ENCODE measurements around the gene FOSL2. TPM values are rescaled to one million over a fixed set of nuclear protein-coding genes. Genes with fewer than 3 reads are reported as not detected.

The FOSL2 gene
- total RNA-seq, 1 experiment from 2014 or later, result 34.2 TPM

DNA sequence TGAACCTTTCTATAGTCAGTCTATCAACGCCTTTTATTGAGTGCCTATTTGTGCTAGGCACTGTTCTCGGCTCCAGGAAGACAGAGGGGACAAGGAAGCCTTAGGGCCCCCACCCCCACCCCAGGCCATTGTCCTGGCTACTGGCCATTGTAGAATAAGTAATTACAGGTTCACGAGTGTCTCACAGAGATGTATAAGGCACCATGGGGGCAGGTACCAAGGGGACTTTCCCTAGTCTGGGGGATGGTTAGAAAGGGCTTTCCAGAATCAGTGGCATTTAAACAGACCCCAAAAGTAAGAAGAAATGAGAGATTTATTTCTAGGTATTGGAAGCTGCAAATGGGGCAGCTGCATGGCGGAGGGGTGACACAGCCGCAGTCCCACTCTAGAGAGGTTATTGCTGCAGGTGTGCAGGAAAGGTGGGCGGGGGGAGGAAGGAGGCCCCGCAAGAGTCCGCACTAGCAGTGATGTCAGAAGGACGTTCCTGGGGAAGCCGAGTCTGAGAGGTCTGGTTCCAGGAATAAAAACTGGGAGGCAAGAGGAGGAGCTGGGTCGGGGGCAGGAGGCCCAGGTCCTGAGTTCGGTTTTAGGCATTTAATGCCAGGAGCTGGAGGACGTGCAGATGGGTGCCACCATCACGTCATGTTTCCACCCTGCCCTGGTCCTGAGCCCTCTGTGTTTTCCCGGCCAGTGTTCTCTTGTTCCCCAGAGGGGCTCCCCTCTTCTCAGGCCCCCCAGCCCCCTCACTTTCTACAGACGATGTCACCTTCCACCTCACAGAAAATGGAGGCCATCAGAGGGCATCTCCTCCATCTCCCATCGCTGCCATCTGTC, 30.5 kb downstream of the FOSL2 start:
- H3K9me3 ChIP-seq (ENCODE audit: low read length), result no peaks in the 10 kb centered on the region
- intact Hi-C loops (cut with micrococcal nuclease), result no loop called here
- no peaks in the 10 kb centered on the region for H3K27me3 ChIP-seq (ENCODE audit: low read length)
- H3K4me1 ChIP-seq (ENCODE audit: insufficient read depth, low read length), result no peaks in the 10 kb centered on the region
- CTCF ChIA-PET, result interaction anchor here (0.7 kb wide), 1 partner anchor 849 kb away, joined by 4 read pairs; no protein-coding TSS in a partner anchor
- ATAC-seq, result no peak
- H3K27ac ChIP-seq (ENCODE audit: low read length), result no peak overlapping the region
- no peaks in the 10 kb centered on the region for H3K36me3 ChIP-seq (ENCODE audit: low read depth, low read length)
- DNase-seq, result no peak
- H3F3A ChIP-seq (ENCODE audit: low read length, unreplicated experiment), result no peaks in the 10 kb centered on the region
- H3K9ac ChIP-seq (ENCODE audit: low read length), result no peak overlapping the region
- no peak for TF ChIP-seq EZH2phosphoT487 (IDR thresholded peaks at IDR 0.05; ENCODE audit: borderline replicate concordance, low read length)
- TF ChIP-seq, protein P1, sequence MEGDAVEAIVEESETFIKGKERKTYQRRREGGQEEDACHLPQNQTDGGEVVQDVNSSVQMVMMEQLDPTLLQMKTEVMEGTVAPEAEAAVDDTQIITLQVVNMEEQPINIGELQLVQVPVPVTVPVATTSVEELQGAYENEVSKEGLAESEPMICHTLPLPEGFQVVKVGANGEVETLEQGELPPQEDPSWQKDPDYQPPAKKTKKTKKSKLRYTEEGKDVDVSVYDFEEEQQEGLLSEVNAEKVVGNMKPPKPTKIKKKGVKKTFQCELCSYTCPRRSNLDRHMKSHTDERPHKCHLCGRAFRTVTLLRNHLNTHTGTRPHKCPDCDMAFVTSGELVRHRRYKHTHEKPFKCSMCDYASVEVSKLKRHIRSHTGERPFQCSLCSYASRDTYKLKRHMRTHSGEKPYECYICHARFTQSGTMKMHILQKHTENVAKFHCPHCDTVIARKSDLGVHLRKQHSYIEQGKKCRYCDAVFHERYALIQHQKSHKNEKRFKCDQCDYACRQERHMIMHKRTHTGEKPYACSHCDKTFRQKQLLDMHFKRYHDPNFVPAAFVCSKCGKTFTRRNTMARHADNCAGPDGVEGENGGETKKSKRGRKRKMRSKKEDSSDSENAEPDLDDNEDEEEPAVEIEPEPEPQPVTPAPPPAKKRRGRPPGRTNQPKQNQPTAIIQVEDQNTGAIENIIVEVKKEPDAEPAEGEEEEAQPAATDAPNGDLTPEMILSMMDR (conservative IDR thresholded peaks at IDR 0.05; ENCODE audit: low read depth, low read length), result no peak
- no peak for TF ChIP-seq EZH2 (IDR thresholded peaks at IDR 0.05; ENCODE audit: low read length, unreplicated experiment)
- no peak overlapping the region for H3K4me3 ChIP-seq (ENCODE audit: low read length)
- no peaks in the 10 kb centered on the region for H3K9me2 ChIP-seq (replicated peaks; ENCODE audit: low read length)
- no TSS peak for BruUV-seq (replicated peaks)
- no peak overlapping the region for H2AFZ ChIP-seq (ENCODE audit: low read length)
- no peaks in the 10 kb centered on the region for H4K20me1 ChIP-seq (ENCODE audit: low read length)
- H3K4me2 ChIP-seq (ENCODE audit: low read length), result no peak overlapping the region
- POLR2A ChIA-PET (ENCODE audit: unreplicated experiment), result interaction anchor here (0.5 kb wide), 1 partner anchor 26 kb away, joined by 8 read pairs; no protein-coding TSS in a partner anchor
- no peaks in the 10 kb centered on the region for H3K79me2 ChIP-seq (ENCODE audit: low read length)

GRCh38 chr2:28423856-28424605, 31.4 kb downstream of the FOSL2 start:
- CTCF ChIA-PET, result interaction anchor here (0.7 kb wide), 1 partner anchor 848 kb away, joined by 4 read pairs; no protein-coding TSS in a partner anchor
- intact Hi-C loops (cut with micrococcal nuclease), result no loop called here
- no peak overlapping the region for H3K4me2 ChIP-seq (ENCODE audit: low read length)
- H3K9ac ChIP-seq (ENCODE audit: low read length), result no peak overlapping the region
- H3K27me3 ChIP-seq (ENCODE audit: low read length), result no peaks in the 10 kb centered on the region
- no peak overlapping the region for H3K27ac ChIP-seq (ENCODE audit: low read length)
- no peaks in the 10 kb centered on the region for H3K4me1 ChIP-seq (ENCODE audit: insufficient read depth, low read length)
- H3K36me3 ChIP-seq (ENCODE audit: low read depth, low read length), result no peaks in the 10 kb centered on the region
- no TSS peak for BruUV-seq (replicated peaks)
- no peak overlapping the region for H2AFZ ChIP-seq (ENCODE audit: low read length)
- peak; percentile 61 for ATAC-seq
- POLR2A ChIA-PET (ENCODE audit: unreplicated experiment), result interaction anchor here (0.5 kb wide), 1 partner anchor 27 kb away, joined by 8 read pairs; no protein-coding TSS in a partner anchor
- no peak for DNase-seq
- TF ChIP-seq EZH2 (IDR thresholded peaks at IDR 0.05; ENCODE audit: low read length, unreplicated experiment) (no peak), EZH2phosphoT487 (IDR thresholded peaks at IDR 0.05; ENCODE audit: borderline replicate concordance, low read length) (no peak)
- TF ChIP-seq, protein P1 (conservative IDR thresholded peaks at IDR 0.05; ENCODE audit: low read depth, low read length), result no peak
- no peaks in the 10 kb centered on the region for H3F3A ChIP-seq (ENCODE audit: low read length, unreplicated experiment)
- H3K9me3 ChIP-seq (ENCODE audit: low read length), result no peaks in the 10 kb centered on the region
- no peaks in the 10 kb centered on the region for H3K79me2 ChIP-seq (ENCODE audit: low read length)
- no peaks in the 10 kb centered on the region for H4K20me1 ChIP-seq (ENCODE audit: low read length)
- no peaks in the 10 kb centered on the region for H3K9me2 ChIP-seq (replicated peaks; ENCODE audit: low read length)
- H3K4me3 ChIP-seq (ENCODE audit: low read length), result no peak overlapping the region

Measured in PC-3 (cell line).